Sigmoid colon (tissue), 7 donors: Measurements from ENCODE around the gene ECE1. TPM values are rescaled to one million over a fixed set of nuclear protein-coding genes. Genes with fewer than 3 reads are reported as not detected.
"Not testable (repeated sequence)": the region's sequence is repeated elsewhere in the genome, so short reads cannot be mapped to it uniquely, and the experiment has no call there.

Experiments
- DNase-seq: peaks from one replicate; pipeline ENCODE4 v3.0.0-alpha.2; 2019
- H3K27ac ChIP-seq, 4 donors: fragments of 200-600 bp; sonication (generic); one replicate each; pipeline ENCODE4 v1.5.1; 2016 to 2019; ENCODE audit warnings: mild to moderate bottlenecking in 1 of 4
- H3K27me3 ChIP-seq, 3 donors: fragments of 200-600 bp; sonication (generic); one replicate each; pipeline ENCODE4 v1.5.1; 2019; ENCODE audit warnings: mild to moderate bottlenecking in 1 of 3
- H3K36me3 ChIP-seq, 4 donors: fragments of 200-600 bp; sonication (generic); one replicate each; pipeline ENCODE4 v1.5.1; 2016 to 2019
- H3K4me1 ChIP-seq, 4 donors: fragments of 200-600 bp; sonication (generic); one replicate each; pipeline ENCODE4 v1.5.1; 2017 to 2019
- H3K4me3 ChIP-seq, 4 donors: fragments of 200-600 bp; sonication (generic); one replicate each; pipeline ENCODE4 v1.5.1; 2017 to 2019; ENCODE audit warnings: mild to moderate bottlenecking in 2 of 4, moderate library complexity in 1 of 4
- H3K9me3 ChIP-seq, 4 donors: fragments of 200-600 bp in 3 of 4; sonication (generic) in 3 of 4; one replicate each; pipeline versions ENCODE4 v1.5.1 to v1.6.1; 2013 to 2019
- CTCF ChIP-seq, 4 experiments: fragments of 450-650 bp in 3 of 4; fragments of 200-600 bp in 1 of 4; IDR thresholded peaks; one replicate each; pipeline ENCODE4 v1.5.1; 2016 to 2019; ENCODE audit warnings: antibody characterized with exemption in 4 of 4, mild to moderate bottlenecking in 3 of 4, moderate library complexity in 2 of 4
- EP300 ChIP-seq, 4 donors: sonication (generic); formaldehyde crosslinking; IDR thresholded peaks; one replicate each; pipeline ENCODE4 v1.6.1; 2017; ENCODE audit warnings: antibody characterized with exemption in 4 of 4
- POLR2A ChIP-seq, 2 donors: fragments of 450-650 bp; IDR thresholded peaks; one replicate each; pipeline ENCODE4 v1.6.1; 2016; ENCODE audit warnings: antibody characterized with exemption in 2 of 2, mild to moderate bottlenecking in 2 of 2, moderate library complexity in 2 of 2
- POLR2AphosphoS5 ChIP-seq, 4 donors: sonication (generic); formaldehyde crosslinking; IDR thresholded peaks; one replicate each; pipeline ENCODE4 v1.6.1; 2017; ENCODE audit warnings: antibody characterized with exemption in 4 of 4
- WGBS, 2 donors: extraction: QIAGEN DNeasy Blood & Tissue Kit; methylation state at CpG; one replicate each; pipeline ENCODE4 v1.1.7; 2013; 5-methylcytosine and 5-hydroxymethylcytosine counted together
- intact Hi-C: fragments of 100-400 bp; cut with DNase I; formaldehyde crosslinking; loops from one replicate; pipeline ENCODE4 v1.15.1; 2023
- polyA plus RNA-seq, 3 donors: library from polyadenylated mRNA; stranded (reverse); fragments of 200-250 nt; gene quantifications; one replicate each; pipeline ENCODE4 v1.2.3, GENCODE V29; 2013
- total RNA-seq, 4 donors: library from RNA; depleted of rRNA; stranded (reverse); fragments of >200 nt; gene quantifications; one replicate each; pipeline ENCODE4 v1.1.0, GENCODE V29; 2016
- donor health status: healthy with polysubstance abuse.
- donor health status: Bipolar disorder and iron deficiency.
- donor health status: healthy.

The ECE1 gene
- total and polyA plus RNA-seq, 7 donors, result 10.2 to 112 (median 73.8) TPM

GRCh38 chr1:21185221-21185731 is 105.0 kb downstream of the ECE1 start:
- Histone ChIP-seq H3K36me3 (no peaks in the 10 kb centered on the region), H3K4me1 (no peaks in the 10 kb centered on the region), H3K27me3 (no peaks in the 10 kb centered on the region), H3K27ac (no peak overlapping the region), H3K9me3 (no peaks in the 10 kb centered on the region), H3K4me3 (no peak overlapping the region)
- intact Hi-C loops, result no loop called here
- DNase-seq, result no peak
- 86 to 92% methylated on average over 5 of the region's 5 CpGs for WGBS, 2 donors
- no peak for TF ChIP-seq POLR2AphosphoS5 (IDR thresholded peaks at IDR 0.05)
- TF ChIP-seq POLR2A (IDR thresholded peaks at IDR 0.05), result no peak

- intact Hi-C loops, result no loop called here
- no peak for TF ChIP-seq CTCF (IDR thresholded peaks at IDR 0.05)
- TF ChIP-seq POLR2AphosphoS5 (IDR thresholded peaks at IDR 0.05), result no peak
- no peak for TF ChIP-seq POLR2A (IDR thresholded peaks at IDR 0.05)
- TF ChIP-seq EP300 (IDR thresholded peaks at IDR 0.05), result no peak
- WGBS, 2 donors, result 40 to 77% methylated on average over 1 of the region's 1 CpG
- H3K27ac ChIP-seq, result no peak overlapping the region
- no peaks in the 10 kb centered on the region for H3K36me3 ChIP-seq
- no peaks in the 10 kb centered on the region for H3K27me3 ChIP-seq
- no peaks in the 10 kb centered on the region for H3K9me3 ChIP-seq
- no peak overlapping the region for H3K4me3 ChIP-seq
- no peaks in the 10 kb centered on the region for H3K4me1 ChIP-seq
- DNase-seq, result no peak
These were observed 106.0 kb downstream of the ECE1 start for GRCh38 chr1:21184276-21184675.

GRCh38 chr1:21182181-21182731 is 108.0 kb downstream of the ECE1 start:
- H3K27ac ChIP-seq, result no peak overlapping the region
- no peaks in the 10 kb centered on the region for H3K9me3 ChIP-seq
- 88 to 89% methylated on average over 7 of the region's 7 CpGs for WGBS, 2 donors
- intact Hi-C loops, result no loop called here
- H3K4me3 ChIP-seq, result no peak overlapping the region
- DNase-seq, result no peak
- peaks cover 0 to 2% (median under 1%) of the 10 kb centered on the region in 4 donors for H3K4me1 ChIP-seq
- TF ChIP-seq POLR2A (IDR thresholded peaks at IDR 0.05), result no peak
- TF ChIP-seq EP300 (IDR thresholded peaks at IDR 0.05), result no peak
- TF ChIP-seq CTCF (IDR thresholded peaks at IDR 0.05), result no peak
- no peak for TF ChIP-seq POLR2AphosphoS5 (IDR thresholded peaks at IDR 0.05)
- no peaks in the 10 kb centered on the region for H3K36me3 ChIP-seq
- no peaks in the 10 kb centered on the region for H3K27me3 ChIP-seq

GRCh38 chr1:21178271-21178670 is 112.0 kb downstream of the ECE1 start:
- not testable (repeated sequence) for DNase-seq, H3K27me3 ChIP-seq, H3K27ac ChIP-seq, H3K9me3 ChIP-seq, H3K36me3 ChIP-seq, H3K4me3 ChIP-seq
- peaks cover 0 to 27% (median 14%) of the 10 kb centered on the region in 4 donors for H3K4me1 ChIP-seq
- intact Hi-C loops, result loop anchor here (5.0 to 10.0 kb wide), 3 partner anchors 153 to 481 kb away; no protein-coding TSS in a partner anchor
- 96% methylated on average over 16 of the region's 16 CpGs for WGBS, 2 donors

GRCh38 chr1:21176586-21177555 is 113.4 kb downstream of the ECE1 start, which contains the start of gene EIF4G3:
EIF4G3 (minus strand) TSS chr1:21176897; CDS start chr1:21002742, 174,155 bp downstream.
- Histone ChIP-seq H3K9me3 (no peaks in the 10 kb centered on the region), H3K36me3 (no peaks in the 10 kb centered on the region), H3K27me3 (no peaks in the 10 kb centered on the region), H3K4me1 (peaks cover 0 to 35% (median 16%) of the 10 kb centered on the region in 4 donors), H3K4me3 (peak within 1 kb of the TSS; percentile 65 to 84 (median 81)), H3K27ac (peak within 1 kb of the TSS; percentile 90 to 95 (median 94))
- peak; percentile 99 for DNase-seq
- TF ChIP-seq EP300 (IDR thresholded peaks at IDR 0.05) (peak in 1 of 4 donors; percentile 33), POLR2AphosphoS5 (IDR thresholded peaks at IDR 0.05) (peak; percentile 81 to 93 (median 90)), POLR2A (IDR thresholded peaks at IDR 0.05) (peak; percentile 42 to 69), CTCF (IDR thresholded peaks at IDR 0.05) (no peak)
- intact Hi-C loops, result loop anchor here (2.0 to 10.0 kb wide), 4 partner anchors 152 to 480 kb away; partner anchors contain the start of gene HP1BP3
- 2 to 3% methylated on average over 90 of the region's 90 CpGs for WGBS, 2 donors
